CD4-positive, alpha-beta T cell treated with Interleukin-6 for 4 hours (primary cell): ENCODE data around the gene WDFY4.

ENCODE experiments used
- DNase-seq: peaks from one replicate; pipeline ENCODE4 v3.0.0-alpha.2; 2020; ENCODE audit warnings: mixed read lengths

The WDFY4 gene

DNA sequence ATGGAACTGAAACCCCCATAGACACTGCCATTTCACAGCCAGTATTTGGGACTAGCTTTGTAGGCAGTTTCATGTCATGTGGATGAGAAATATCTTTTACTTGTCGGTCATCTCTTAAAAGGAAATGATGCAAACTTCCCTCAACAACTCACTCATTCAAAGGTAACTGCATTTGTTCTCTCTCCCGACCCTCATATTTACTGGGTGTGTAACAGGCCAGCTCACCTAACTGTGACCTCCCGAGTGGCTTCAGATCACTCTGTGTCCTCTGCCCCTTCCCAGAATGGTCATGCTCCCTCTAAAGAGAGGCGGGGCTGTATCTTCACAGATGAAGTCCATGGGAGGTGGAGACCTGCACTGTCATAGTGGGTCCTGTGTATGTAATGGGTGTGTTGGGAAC is 240.3 kb downstream of the WDFY4 start:
- DNase-seq: no peak

DNA sequence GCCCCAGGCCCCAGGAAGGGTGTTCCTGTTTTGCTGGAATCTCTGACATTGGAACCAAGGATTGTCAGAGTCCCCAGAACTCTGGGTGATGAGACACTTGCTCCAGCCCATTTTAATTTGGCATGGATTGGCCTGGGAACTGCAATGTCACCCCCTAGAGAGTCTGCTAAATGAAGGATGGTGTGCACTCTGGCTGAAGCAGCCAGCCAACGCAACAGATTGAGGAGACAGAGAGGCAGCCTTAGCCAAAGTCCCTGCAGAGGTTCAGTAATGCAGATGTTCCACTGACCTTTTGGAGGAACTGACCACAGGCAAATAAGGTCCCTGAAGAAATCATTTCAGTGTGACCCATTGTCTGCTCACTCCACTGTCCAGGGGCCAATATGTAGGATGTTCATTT is 241.6 kb downstream of the WDFY4 start:
- DNase-seq: no peak

DNA sequence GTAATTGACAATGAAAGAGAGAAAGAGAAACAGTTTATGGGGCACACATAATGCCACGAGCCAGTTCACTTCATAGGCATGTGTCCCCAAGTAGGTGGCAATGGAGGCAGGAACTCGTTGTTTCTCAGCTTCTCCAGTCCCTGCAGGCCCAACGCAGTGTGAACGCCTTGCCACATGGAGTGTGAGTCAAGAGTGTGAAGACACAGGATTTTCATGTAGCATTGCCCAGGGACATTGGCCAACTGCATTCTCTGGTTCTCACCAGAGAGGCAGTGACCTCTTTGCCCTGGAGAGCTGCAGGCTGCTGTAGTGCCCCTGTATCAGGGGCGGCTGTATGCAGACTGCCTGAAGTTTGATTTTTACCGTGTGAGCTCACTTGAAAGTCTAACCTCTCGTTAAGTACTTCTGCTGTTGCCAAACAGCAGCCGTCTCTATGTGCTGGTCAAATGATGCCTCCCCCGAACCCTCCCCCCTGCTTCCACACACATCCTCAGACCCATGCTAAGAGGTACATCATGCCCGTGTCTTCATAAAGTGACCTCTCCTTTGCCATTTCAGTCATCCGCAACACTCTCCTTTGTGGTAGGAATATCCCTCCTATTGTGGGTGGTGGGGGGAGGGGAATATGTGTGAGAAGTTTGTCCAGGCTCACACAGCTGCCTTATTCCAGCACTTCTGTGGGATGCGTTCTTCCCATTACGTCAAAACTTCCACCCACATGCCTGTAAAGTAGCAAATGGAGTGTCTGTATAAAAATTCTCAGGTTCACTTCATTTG is 242.3 kb downstream of the WDFY4 start:
- no peak for DNase-seq

DNA sequence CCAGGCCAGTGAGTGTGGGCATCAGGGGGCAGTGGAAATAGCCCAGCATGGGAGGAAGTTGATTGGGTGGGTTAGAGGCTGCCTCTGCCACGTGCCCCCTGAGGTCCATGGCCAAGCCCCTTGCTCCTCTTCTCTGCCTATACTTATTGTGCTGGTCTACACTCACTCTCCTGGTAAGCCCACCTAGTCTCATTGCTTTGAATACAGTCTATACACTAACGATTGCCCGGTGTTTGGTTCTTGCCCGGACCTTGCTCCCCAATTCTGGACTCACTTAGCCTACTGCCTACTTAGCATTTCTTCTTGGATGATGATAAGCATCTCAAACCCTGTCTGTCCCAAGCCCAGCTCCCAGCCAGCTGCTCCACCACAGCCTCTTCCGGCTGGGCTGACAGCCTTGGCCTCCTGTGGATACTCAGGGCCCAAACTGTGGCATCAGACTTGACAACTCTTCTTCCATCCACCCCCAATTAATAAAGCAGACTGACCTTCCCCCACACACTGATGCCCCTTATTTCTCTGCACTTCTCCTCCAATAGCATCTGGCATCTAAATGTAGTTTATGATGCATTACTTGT is 244.8 kb downstream of the WDFY4 start:
- DNase-seq: no peak

DNA sequence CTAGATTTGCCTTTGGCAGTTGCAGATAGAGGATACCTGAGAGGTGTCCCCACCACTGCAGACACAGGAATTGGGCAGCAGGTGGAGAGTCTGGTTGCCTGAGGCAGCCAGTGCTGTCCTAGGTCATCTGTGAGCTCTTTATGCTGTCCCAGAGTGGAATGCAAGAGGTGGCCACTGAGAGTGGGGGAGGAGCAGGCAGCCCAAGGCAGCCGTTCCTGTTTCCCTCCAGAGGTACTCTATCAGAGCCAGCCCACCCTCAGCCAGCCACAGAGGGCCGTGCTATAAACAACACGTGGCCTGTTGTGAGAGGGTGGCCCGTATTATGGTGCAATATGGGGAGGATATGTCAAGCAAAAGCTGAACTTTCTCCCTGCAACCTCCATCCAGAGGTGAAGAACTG is 246.5 kb downstream of the WDFY4 start:
- no peak for DNase-seq

DNA sequence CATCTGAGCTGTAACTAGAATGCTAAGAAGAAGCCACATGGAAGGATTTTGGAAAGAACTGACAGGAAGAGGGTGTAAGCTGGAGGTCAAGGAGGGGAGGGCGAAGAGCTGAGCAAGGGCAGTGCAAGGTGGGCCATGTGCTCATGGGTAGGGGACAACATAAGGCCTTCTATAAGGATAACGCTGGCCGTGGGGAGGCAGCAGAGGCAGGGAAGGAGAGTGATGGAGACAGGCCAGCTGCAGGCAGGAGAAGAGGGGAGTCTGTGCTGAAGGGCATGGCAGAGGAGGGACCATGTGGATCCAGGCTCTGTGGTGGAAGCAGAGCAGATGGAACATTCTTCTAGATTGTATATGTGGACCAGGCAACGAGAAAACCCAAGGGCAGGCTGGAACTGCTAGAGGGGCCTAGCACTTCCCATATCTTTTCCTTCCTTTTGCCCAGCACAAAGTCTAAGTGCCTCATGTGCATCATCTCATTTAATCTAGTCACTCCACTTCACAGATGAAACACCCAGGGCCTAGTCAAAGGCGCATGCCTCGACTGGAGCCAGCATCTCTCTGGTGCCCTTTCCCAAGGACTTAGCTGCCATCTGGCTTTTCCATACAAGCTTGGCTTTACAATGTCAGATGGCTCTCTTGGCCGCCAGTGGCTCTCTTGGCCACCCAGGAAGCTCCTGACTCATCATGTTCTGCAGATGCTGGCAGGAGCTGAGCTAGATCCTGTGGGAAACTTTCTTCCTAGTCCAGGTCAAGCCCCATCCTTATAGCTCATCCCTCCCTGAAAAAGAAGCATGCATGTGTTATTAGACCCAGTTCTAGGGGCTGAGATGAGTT is 248.4 kb downstream of the WDFY4 start:
- no peak for DNase-seq

DNA sequence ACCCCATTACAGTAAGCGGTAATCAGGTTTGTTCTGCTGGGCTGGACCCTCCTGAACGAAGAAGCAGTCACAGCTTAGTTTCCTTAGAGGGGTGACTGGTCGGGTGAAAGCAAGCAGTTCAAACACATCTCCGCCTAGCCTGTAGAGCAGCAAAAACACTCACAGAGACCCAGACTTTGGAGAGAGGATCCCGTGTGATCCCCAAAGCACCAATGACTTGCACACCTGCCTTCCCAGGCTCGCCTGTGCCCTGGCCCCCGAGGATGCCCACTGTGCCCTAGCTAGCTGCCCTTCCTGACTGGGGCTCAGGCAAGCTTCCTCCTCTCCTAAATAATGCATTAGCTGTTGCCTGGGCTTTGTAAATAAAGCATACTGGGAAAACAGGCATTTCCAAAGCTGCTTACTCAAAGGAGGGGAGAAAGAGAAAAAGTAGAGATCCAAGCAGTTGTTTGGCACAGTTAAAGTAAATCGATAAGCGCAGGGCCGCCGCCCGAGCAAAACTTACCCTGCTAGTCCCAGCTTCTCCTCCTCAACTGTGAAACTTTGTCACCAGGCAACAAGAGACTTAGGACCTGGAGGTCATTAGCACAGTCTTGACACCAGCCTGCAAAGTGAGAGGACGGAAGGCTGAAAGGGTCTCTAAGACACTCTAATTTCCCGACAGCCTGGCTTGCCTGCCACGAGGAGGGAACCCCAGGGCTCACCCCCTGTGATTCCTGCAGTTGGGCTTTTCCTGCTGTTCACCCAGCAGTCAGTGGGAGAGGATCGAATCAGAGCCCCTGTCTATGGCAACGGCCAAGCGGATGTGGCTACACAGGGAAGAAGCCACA is 250.2 kb downstream of the WDFY4 start:
- DNase-seq: no peak

DNA sequence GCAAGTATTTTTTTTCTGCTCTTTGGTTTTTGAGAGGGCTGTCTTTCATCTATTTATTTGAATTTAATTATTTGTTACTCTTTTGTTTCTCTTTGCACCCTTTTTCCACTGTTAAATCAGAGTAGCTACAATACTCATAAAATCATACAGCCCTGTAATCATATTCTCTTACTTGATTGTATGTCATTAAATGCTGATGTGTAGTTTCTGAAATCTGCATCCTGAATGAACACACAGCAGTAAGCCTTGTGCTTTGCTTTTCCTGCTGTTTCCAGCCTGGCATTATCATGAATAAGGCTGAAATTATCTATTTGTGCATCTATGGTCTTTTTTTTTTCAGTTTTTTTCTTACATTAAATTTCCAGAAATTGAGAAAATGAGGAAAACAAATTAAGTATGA is 250.9 kb downstream of the WDFY4 start:
- DNase-seq: no peak

DNA sequence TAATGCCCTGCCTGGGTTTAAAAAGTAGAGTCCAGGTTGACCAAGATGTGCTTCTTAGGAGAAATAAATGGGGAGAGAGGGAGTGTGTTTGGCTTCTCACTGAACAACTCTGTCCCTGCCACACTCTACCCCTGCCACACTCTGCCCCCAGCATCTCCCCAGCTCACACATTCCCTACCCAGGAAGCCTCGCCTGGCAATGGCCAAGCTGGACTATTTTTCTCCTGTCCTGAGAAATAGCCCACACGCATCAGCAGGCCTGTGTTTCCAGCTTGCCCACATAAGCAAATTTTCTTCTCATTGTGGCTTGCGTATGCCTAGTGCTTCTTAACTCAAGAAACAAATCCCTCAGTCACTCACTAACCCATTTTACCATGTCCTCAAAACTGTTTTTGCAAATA is 253.1 kb downstream of the WDFY4 start:
- DNase-seq: no peak

DNA sequence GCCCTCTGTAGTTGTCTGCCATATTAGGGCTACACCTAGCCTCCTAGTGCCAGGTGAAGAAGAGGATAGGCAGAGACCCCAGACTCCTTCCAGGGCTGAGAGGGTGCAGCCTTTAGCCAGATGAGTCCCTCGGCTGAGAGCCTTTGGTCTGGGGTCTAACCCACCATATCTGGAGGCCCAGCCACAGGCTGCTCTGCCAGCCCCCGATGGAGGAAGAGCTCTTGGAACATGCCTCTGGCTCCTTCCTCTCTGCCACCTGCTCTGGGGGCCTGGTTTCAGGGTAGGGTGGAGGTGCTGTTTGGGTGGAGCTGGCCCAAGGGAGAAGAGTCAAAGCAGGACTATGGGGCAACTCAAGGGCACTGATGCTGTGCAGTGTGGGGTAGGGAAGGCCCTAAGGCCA is 253.6 kb downstream of the WDFY4 start:
- no peak for DNase-seq

DNA sequence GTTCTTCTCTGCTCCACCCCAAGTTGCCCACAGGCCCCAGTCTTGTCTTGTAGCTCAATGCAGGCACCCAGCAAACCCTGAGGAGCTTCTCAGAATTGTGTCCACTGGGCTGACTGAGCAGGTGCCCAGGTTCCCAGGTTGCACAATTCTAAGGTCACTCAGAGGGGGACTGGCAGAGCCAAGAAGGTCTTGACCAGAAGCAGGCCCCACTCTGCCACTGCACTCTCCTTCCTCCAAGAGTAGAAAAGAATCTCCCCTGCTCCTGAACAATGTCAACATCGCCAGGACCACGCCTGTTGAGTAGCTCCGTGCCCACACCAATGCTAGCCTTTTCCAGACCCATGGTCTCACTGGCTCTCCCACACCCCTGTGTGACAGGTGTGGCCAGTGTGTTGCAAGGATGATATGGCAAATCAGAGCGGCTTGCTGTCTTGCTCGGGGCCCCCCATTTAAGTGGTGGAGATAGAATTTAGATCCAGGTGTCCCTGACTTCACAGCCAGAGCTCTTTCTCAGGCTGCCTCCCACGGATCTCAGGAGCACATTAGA is 254.4 kb downstream of the WDFY4 start:
- no peak for DNase-seq

DNA sequence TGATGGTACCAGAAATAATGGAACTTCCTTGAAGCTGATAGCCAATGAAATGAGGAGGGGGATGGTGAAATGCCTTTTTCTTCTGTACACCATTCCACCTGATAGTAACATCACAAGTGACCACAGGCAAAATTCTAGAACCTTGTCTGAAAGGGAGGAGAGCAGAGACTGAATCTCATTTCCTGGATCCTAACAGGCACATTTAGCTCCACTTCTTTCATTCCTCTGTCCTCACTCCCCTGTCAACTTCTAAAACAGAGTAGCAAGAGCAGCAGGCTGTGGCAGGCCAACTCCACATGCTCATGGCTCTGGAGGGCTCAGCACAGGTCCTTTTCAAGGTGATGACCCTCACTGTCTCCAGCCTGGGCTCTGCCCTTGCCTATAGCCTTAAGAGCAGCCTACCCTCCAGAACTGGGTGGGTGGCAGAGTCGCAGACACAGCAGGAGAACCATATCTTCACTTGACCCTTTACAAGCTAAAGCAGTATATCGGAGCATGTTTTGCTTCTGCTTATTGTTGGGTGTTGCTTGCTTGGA is 255.2 kb downstream of the WDFY4 start, which contains the start of gene LRRC18:
Gene LRRC18, minus strand, starts transcription at position 51 of the 536 bp plus-strand sequence. CDS start 25,685 bp downstream, outside the sequence.
- DNase-seq: no peak

DNA sequence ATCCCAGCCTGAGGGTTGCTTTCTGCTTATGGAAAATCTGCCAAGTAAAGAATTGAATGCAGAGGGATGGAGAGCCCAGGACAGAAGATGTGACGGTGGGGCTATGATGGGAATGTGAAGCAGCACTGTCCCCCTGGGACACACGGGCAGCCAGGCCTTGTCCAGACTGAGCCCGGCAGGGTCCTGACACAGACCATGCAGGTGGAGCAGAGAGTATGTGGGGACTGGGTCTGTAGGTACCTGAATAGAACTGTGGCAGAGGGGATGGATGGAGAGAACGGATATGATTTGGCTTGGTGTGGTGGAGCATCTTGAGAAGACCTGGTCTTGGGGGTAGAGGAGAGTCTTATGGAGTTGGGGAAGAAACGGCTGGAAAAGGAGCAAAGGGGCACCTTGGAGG is 255.7 kb downstream of the WDFY4 start:
- no peak for DNase-seq

DNA sequence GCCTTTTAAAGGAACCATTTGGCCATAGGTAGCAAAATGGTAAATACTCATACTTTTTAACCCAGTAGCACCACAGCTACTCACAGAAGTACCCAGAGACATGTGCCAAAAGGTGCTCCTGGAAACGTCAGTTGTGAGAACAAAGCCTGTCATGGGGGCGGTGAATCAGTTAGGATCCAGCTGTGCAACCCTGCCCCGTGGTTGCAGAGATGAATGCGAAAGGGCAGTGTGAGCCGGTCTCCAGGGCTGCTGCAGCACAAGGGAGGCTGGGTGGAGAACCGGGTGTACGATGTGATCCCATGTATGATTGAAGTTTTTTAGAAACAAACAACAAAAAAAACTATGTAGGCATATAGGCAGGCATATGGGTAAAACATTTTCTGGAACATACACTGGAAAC is 256.3 kb downstream of the WDFY4 start:
- no peak for DNase-seq

DNA sequence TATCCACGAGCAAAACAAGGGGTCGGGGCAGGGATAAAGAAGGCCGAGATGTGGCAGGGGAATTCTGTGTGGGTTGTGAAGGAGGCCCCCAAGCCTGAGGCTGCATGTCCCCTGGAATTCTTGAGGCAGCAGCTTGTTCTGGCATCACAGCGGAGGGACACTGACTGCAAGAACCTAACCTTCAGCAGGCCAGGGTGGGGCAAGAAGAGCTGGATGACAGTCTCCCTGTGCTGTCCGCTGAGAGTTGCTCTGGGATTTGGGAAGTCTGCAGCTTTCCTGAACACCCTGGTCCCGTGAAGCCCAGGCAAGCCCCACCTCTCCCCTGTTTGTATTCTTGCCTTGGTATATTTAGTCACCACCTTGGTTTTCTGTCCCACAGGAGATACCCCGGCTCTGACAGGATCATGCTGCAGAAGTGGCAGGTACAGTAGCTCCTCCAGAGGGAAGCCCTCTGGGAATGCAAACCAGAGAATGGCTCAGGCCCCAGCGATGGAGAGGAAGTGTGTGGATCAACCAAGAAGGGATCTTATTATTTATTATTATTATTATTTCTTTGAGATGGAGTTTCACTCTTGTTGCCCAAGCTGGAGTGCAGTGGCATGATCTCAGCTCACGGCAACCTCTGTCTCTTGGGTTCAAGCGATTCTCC is 256.9 kb downstream of the WDFY4 start:
- no peak for DNase-seq

DNA sequence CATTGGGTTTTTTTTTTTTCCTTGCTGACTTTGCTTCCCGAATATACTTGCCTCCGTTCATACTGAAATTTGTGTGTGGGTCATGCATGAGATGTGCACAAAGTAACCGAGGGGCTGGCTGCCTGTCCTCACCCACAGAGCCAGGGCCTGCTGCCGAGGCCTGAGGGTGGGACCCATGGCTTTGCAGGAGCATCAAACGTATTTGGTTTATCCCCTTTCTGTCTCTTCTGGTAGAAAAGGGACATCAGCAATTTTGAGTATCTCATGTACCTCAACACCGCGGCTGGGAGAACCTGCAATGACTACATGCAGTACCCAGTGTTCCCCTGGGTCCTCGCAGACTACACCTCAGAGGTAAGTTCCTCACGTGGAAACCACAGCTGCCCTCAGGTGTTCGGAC is 258.4 kb downstream of the WDFY4 start:
- no peak for DNase-seq

DNA sequence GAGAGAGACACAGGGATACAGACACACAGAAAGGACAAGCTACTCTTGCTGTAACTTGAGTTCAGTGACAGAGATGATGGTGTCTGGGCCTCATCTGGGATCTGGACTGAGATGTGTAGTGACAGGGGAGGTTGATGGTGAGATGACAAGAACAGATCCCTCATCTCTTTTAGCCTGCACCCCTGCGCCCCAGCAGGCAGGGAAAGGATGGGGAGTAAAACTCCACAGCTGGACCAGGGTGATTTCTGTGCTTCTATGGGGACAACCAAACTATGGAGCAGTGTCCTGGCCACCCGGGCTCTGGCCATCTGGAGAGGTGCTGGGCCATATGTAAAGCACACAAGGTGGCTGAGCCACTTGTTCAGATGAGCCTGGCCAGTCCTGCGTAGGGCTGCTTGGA is 259.5 kb downstream of the WDFY4 start:
- DNase-seq: no peak

DNA sequence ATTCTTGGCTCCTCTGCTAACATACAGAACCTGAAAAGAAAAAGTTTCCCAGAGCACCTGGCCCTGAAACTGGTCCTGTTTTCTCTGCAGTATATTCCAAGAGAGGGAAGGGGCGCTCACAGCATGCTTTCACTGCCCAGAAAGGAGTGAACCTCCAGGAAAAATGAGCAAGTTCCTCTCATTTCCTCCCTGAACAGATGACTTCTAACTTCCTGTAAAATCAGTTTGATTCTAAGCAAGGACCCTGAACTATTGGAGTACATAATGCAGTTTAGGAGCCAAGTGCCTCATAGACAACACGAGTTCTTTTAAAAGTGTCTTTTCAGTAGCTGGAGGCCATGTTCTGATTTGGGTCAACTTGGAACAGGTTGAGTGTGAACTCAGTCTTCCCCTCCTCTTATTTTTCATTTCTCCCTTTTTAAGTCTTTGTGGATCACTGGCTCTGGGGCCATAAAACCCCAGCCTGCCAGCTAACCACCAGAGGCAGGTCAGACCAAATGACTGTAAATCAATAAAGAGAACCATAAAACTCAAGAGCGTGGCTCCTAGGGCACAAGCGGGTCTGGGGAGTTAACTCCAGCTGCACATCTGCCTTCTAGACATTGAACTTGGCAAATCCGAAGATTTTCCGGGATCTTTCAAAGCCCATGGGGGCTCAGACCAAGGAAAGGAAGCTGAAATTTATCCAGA is 260.9 kb downstream of the WDFY4 start:
- DNase-seq: no peak

DNA sequence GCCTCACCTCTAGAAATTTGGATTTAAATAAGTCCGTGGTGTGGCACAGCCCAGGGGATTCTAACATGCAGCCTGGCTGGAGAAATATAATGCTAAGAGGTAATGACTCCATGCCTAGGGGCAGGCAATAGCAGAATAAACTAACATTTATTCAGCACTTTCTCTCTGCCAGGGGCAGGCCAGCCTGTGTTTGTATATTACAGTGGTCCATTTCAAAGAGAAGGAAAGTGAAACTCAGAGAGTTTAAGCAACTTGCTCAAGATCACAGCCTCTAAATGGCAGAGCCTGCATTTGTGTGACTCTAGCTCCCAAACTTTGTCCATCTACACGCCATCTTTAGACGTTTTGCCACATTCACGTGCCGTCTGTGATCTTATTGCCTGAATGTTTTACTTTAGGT is 261.7 kb downstream of the WDFY4 start:
- no peak for DNase-seq

DNA sequence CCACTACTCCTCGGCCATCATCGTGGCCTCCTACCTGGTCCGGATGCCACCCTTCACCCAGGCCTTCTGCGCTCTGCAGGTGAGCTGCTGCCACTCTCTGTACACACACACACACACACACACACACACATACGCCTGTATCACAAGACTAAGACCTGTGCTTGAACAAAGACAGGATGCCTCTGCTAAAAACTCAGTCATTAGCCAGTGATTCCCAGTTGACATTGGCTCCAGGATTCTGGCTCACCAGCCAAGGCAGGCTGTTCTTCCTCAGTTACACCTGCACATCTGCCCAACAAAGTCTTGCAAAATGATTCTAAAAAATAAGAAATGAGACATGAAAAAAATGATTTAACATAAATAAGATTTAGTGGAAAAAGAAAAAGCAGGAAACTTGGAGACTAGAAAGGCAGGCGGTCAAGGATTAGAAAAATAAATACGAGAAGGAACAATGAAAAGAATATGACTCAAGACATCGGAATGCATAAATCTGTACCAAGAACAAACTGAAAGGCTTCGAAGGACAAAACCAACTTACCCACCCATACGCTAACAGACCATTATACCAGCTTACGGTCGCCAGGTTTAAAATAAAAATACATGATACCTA is 262.3 kb downstream of the WDFY4 start:
- DNase-seq: no peak
